Measurements from ENCODE around the gene DCDC2C. TPM values are rescaled to one million over a fixed set of nuclear protein-coding genes. Genes with fewer than 3 reads are reported as not detected.

DCDC2C gene
- total and polyA plus RNA-seq, 2 donors: 0.21 to 0.38 TPM

- DNase-seq (ENCODE audit: low read depth in 6 of 9, low spot score in 9 of 9): no peak
- WGBS: 65% methylated on average over 8 of the region's 8 CpGs
- H3K27me3 ChIP-seq (ENCODE audit: control insufficient read depth in 2 of 2, insufficient read depth in 1 of 2, low read length in 1 of 2): no peaks in the 10 kb centered on the region
Observed at GRCh38 chr2:3839476-3839875, 136.1 kb downstream of the DCDC2C start.

GRCh38 chr2:3840611-3841155 lies 137.3 kb downstream of the DCDC2C start:
- 97% methylated on average over 15 of the region's 15 CpGs for WGBS
- no peak overlapping the region for H3K27ac ChIP-seq (ENCODE audit: low read depth in 1 of 2, low read length in 1 of 2)
- DNase-seq (ENCODE audit: low read depth in 6 of 9, low spot score in 9 of 9): no peak
- H3K4me1 ChIP-seq (ENCODE audit: control insufficient read depth in 2 of 2, insufficient read depth in 2 of 2, low read length in 2 of 2): no peaks in the 10 kb centered on the region
- H3K36me3 ChIP-seq (ENCODE audit: control insufficient read depth in 2 of 2, insufficient read depth in 2 of 2, low read length in 1 of 2): no peaks in the 10 kb centered on the region
- H3K27me3 ChIP-seq (ENCODE audit: control insufficient read depth in 2 of 2, insufficient read depth in 1 of 2, low read length in 1 of 2): no peaks in the 10 kb centered on the region
- no peaks in the 10 kb centered on the region for H3K9me3 ChIP-seq (ENCODE audit: control insufficient read depth in 2 of 2, insufficient read depth in 1 of 2, low read length in 1 of 2)
- H3K4me3 ChIP-seq (ENCODE audit: low read length in 2 of 2): no peak overlapping the region

More at GRCh38 chr2:3839476-3839875, 136.1 kb downstream of the DCDC2C start:
- Histone ChIP-seq H3K27ac (ENCODE audit: low read depth in 1 of 2, low read length in 1 of 2) (no peak overlapping the region), H3K4me3 (ENCODE audit: low read length in 2 of 2) (no peak overlapping the region), H3K9me3 (ENCODE audit: control insufficient read depth in 2 of 2, insufficient read depth in 1 of 2, low read length in 1 of 2) (no peaks in the 10 kb centered on the region), H3K4me1 (ENCODE audit: control insufficient read depth in 2 of 2, insufficient read depth in 2 of 2, low read length in 2 of 2) (no peaks in the 10 kb centered on the region), H3K36me3 (ENCODE audit: control insufficient read depth in 2 of 2, insufficient read depth in 2 of 2, low read length in 1 of 2) (no peaks in the 10 kb centered on the region)

GRCh38 chr2:3847397-3848052 lies 144.2 kb downstream of the DCDC2C start:
- 72% methylated on average over 9 of the region's 9 CpGs for WGBS
- H3K4me3 ChIP-seq (ENCODE audit: low read length in 2 of 2): no peak overlapping the region
- DNase-seq (ENCODE audit: low read depth in 6 of 9, low spot score in 9 of 9): no peak
- no peak overlapping the region for H3K27ac ChIP-seq (ENCODE audit: low read depth in 1 of 2, low read length in 1 of 2)
- no peaks in the 10 kb centered on the region for H3K4me1 ChIP-seq (ENCODE audit: control insufficient read depth in 2 of 2, insufficient read depth in 2 of 2, low read length in 2 of 2)
- no peaks in the 10 kb centered on the region for H3K36me3 ChIP-seq (ENCODE audit: control insufficient read depth in 2 of 2, insufficient read depth in 2 of 2, low read length in 1 of 2)
- H3K27me3 ChIP-seq (ENCODE audit: control insufficient read depth in 2 of 2, insufficient read depth in 1 of 2, low read length in 1 of 2): no peaks in the 10 kb centered on the region
- H3K9me3 ChIP-seq (ENCODE audit: control insufficient read depth in 2 of 2, insufficient read depth in 1 of 2, low read length in 1 of 2): no peaks in the 10 kb centered on the region

- 81% methylated on average over 9 of the region's 9 CpGs for WGBS
Observed at GRCh38 chr2:3848776-3849175, 145.4 kb downstream of the DCDC2C start.

GRCh38 chr2:3849213-3849612 lies 145.8 kb downstream of the DCDC2C start:
- Histone ChIP-seq H3K4me3 (ENCODE audit: low read length in 2 of 2) (no peak overlapping the region), H3K27ac (ENCODE audit: low read depth in 1 of 2, low read length in 1 of 2) (no peak overlapping the region), H3K4me1 (ENCODE audit: control insufficient read depth in 2 of 2, insufficient read depth in 2 of 2, low read length in 2 of 2) (no peaks in the 10 kb centered on the region), H3K9me3 (ENCODE audit: control insufficient read depth in 2 of 2, insufficient read depth in 1 of 2, low read length in 1 of 2) (no peaks in the 10 kb centered on the region), H3K27me3 (ENCODE audit: control insufficient read depth in 2 of 2, insufficient read depth in 1 of 2, low read length in 1 of 2) (no peaks in the 10 kb centered on the region), H3K36me3 (ENCODE audit: control insufficient read depth in 2 of 2, insufficient read depth in 2 of 2, low read length in 1 of 2) (no peaks in the 10 kb centered on the region)
- WGBS: 84% methylated on average over 7 of the region's 7 CpGs
- DNase-seq (ENCODE audit: low read depth in 6 of 9, low spot score in 9 of 9): no peak

More at GRCh38 chr2:3848776-3849175, 145.4 kb downstream of the DCDC2C start:
- no peak for DNase-seq (ENCODE audit: low read depth in 6 of 9, low spot score in 9 of 9)
- Histone ChIP-seq H3K4me3 (ENCODE audit: low read length in 2 of 2) (no peak overlapping the region), H3K27ac (ENCODE audit: low read depth in 1 of 2, low read length in 1 of 2) (no peak overlapping the region), H3K36me3 (ENCODE audit: control insufficient read depth in 2 of 2, insufficient read depth in 2 of 2, low read length in 1 of 2) (no peaks in the 10 kb centered on the region), H3K9me3 (ENCODE audit: control insufficient read depth in 2 of 2, insufficient read depth in 1 of 2, low read length in 1 of 2) (no peaks in the 10 kb centered on the region), H3K4me1 (ENCODE audit: control insufficient read depth in 2 of 2, insufficient read depth in 2 of 2, low read length in 2 of 2) (no peaks in the 10 kb centered on the region), H3K27me3 (ENCODE audit: control insufficient read depth in 2 of 2, insufficient read depth in 1 of 2, low read length in 1 of 2) (no peaks in the 10 kb centered on the region)

GRCh38 chr2:3857576-3857975 lies 154.2 kb downstream of the DCDC2C start:
- Histone ChIP-seq H3K27ac (ENCODE audit: low read depth in 1 of 2, low read length in 1 of 2) (no peak overlapping the region), H3K9me3 (ENCODE audit: control insufficient read depth in 2 of 2, insufficient read depth in 1 of 2, low read length in 1 of 2) (no peaks in the 10 kb centered on the region), H3K27me3 (ENCODE audit: control insufficient read depth in 2 of 2, insufficient read depth in 1 of 2, low read length in 1 of 2) (no peaks in the 10 kb centered on the region), H3K4me3 (ENCODE audit: low read length in 2 of 2) (no peak overlapping the region), H3K36me3 (ENCODE audit: control insufficient read depth in 2 of 2, insufficient read depth in 2 of 2, low read length in 1 of 2) (no peaks in the 10 kb centered on the region), H3K4me1 (ENCODE audit: control insufficient read depth in 2 of 2, insufficient read depth in 2 of 2, low read length in 2 of 2) (no peaks in the 10 kb centered on the region)
- 80% methylated on average over 4 of the region's 4 CpGs for WGBS
- DNase-seq (ENCODE audit: low read depth in 6 of 9, low spot score in 9 of 9): no peak

- WGBS: 92% methylated on average over 16 of the region's 16 CpGs
- Histone ChIP-seq H3K4me3 (ENCODE audit: low read length in 2 of 2) (no peak overlapping the region), H3K27me3 (ENCODE audit: control insufficient read depth in 2 of 2, insufficient read depth in 1 of 2, low read length in 1 of 2) (no peaks in the 10 kb centered on the region), H3K36me3 (ENCODE audit: control insufficient read depth in 2 of 2, insufficient read depth in 2 of 2, low read length in 1 of 2) (no peaks in the 10 kb centered on the region), H3K4me1 (ENCODE audit: control insufficient read depth in 2 of 2, insufficient read depth in 2 of 2, low read length in 2 of 2) (no peaks in the 10 kb centered on the region), H3K27ac (ENCODE audit: low read depth in 1 of 2, low read length in 1 of 2) (no peak overlapping the region), H3K9me3 (ENCODE audit: control insufficient read depth in 2 of 2, insufficient read depth in 1 of 2, low read length in 1 of 2) (no peaks in the 10 kb centered on the region)
- DNase-seq (ENCODE audit: low read depth in 6 of 9, low spot score in 9 of 9): no peak
Observed at GRCh38 chr2:3864943-3865865, 161.8 kb downstream of the DCDC2C start.

GRCh38 chr2:3867469-3867868 lies 164.1 kb downstream of the DCDC2C start:
- Histone ChIP-seq H3K36me3 (ENCODE audit: control insufficient read depth in 2 of 2, insufficient read depth in 2 of 2, low read length in 1 of 2) (no peaks in the 10 kb centered on the region), H3K4me1 (ENCODE audit: control insufficient read depth in 2 of 2, insufficient read depth in 2 of 2, low read length in 2 of 2) (no peaks in the 10 kb centered on the region), H3K27ac (ENCODE audit: low read depth in 1 of 2, low read length in 1 of 2) (no peak overlapping the region), H3K27me3 (ENCODE audit: control insufficient read depth in 2 of 2, insufficient read depth in 1 of 2, low read length in 1 of 2) (no peaks in the 10 kb centered on the region), H3K4me3 (ENCODE audit: low read length in 2 of 2) (no peak overlapping the region), H3K9me3 (ENCODE audit: control insufficient read depth in 2 of 2, insufficient read depth in 1 of 2, low read length in 1 of 2) (no peaks in the 10 kb centered on the region)
- no peak for DNase-seq (ENCODE audit: low read depth in 6 of 9, low spot score in 9 of 9)
- 90% methylated on average over 5 of the region's 5 CpGs for WGBS

Measured in thymus (tissue), 11 donors.